Peyer's patch (tissue), 4 donors: ENCODE data around the gene ZNF441. TPM values are rescaled to one million over a fixed set of nuclear protein-coding genes. Genes with fewer than 3 reads are reported as not detected.

ENCODE experiments used
- DNase-seq, 3 donors: peaks; one replicate each; pipeline ENCODE4 v3.0.0-alpha.2; 2017 to 2019
- H3K27ac ChIP-seq, 4 donors: fragments of 200-600 bp; sonication (generic); one replicate each; pipeline ENCODE4 v1.5.1; 2016 to 2019
- H3K27me3 ChIP-seq, 2 donors: fragments of 200-600 bp; sonication (generic); one replicate each; pipeline ENCODE4 v1.5.1; 2019
- H3K36me3 ChIP-seq, 3 donors: fragments of 200-600 bp; sonication (generic); one replicate each; pipeline ENCODE4 v1.5.1; 2016 to 2019
- H3K4me1 ChIP-seq, 4 donors: fragments of 200-600 bp; sonication (generic); one replicate each; pipeline ENCODE4 v1.5.1; 2016 to 2019
- H3K4me3 ChIP-seq, 4 donors: fragments of 200-600 bp; sonication (generic); 1 replicate in 3 of 4; 2 replicates in 1 of 4; pipeline ENCODE4 v1.5.1; 2016 to 2019; ENCODE audit warnings: mild to moderate bottlenecking in 1 of 4
- H3K9me3 ChIP-seq, 4 donors: fragments of 200-600 bp; sonication (generic); one replicate each; pipeline ENCODE4 v1.5.1; 2016 to 2019; ENCODE audit warnings: mild to moderate bottlenecking in 1 of 4
- POLR2A ChIP-seq, 2 donors: fragments of 450-650 bp; IDR thresholded peaks; one replicate each; pipeline ENCODE4 v1.5.1; 2017; ENCODE audit warnings: antibody characterized with exemption in 2 of 2, mild to moderate bottlenecking in 2 of 2, moderate library complexity in 2 of 2
- total RNA-seq, 4 donors: library from RNA; depleted of rRNA; stranded (reverse); fragments of >200 nt; gene quantifications; one replicate each; pipeline ENCODE4 v1.1.0, GENCODE V29; 2016
- TF ChIP-seq, protein P1 (sequence below), 6 experiments: fragments of 450-650 bp in 4 of 6; fragments of 200-600 bp in 2 of 6; sonication (generic) in 1 of 6; IDR thresholded peaks; one replicate each; pipeline ENCODE4 v1.5.1; 2017 to 2019; ENCODE audit warnings: antibody characterized with exemption in 6 of 6, mild to moderate bottlenecking in 3 of 6, moderate library complexity in 1 of 6

ZNF441 gene
- total RNA-seq, 4 donors from 2014 or later: 6.8 to 37.1 (median 12.5) TPM

DNA sequence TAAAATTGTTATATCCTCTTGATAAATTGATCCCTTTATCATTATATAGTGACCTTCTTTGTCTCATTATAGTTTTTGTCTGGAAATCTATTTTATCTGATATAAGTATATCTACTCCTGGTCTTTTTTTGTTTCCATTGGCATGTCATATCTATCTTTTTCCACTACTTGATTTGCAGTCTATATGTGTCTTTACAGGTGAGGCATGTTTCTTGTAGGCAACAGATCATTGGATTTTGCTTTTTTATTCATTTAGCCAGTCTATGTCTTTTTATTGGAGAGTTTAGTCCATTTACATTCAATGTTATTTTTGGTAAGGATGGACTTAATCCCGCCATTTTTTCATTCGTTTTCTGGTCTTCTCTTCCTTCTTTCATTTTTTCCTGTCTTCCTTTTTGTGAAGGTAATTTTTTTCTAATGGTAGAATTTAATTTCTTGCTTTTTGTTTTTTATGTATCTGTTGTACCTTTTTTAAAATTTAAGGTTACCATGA lies 14.5 kb upstream of the ZNF441 start:
- peaks cover 0 to 3% (median 0%) of the 10 kb centered on the region in 4 donors for H3K9me3 ChIP-seq
- DNase-seq: no peak
- no peaks in the 10 kb centered on the region for H3K27me3 ChIP-seq
- H3K4me3 ChIP-seq: no peak overlapping the region
- H3K4me1 ChIP-seq: no peaks in the 10 kb centered on the region
- no peak for TF ChIP-seq POLR2A (IDR thresholded peaks at IDR 0.05)
- TF ChIP-seq, protein P1, sequence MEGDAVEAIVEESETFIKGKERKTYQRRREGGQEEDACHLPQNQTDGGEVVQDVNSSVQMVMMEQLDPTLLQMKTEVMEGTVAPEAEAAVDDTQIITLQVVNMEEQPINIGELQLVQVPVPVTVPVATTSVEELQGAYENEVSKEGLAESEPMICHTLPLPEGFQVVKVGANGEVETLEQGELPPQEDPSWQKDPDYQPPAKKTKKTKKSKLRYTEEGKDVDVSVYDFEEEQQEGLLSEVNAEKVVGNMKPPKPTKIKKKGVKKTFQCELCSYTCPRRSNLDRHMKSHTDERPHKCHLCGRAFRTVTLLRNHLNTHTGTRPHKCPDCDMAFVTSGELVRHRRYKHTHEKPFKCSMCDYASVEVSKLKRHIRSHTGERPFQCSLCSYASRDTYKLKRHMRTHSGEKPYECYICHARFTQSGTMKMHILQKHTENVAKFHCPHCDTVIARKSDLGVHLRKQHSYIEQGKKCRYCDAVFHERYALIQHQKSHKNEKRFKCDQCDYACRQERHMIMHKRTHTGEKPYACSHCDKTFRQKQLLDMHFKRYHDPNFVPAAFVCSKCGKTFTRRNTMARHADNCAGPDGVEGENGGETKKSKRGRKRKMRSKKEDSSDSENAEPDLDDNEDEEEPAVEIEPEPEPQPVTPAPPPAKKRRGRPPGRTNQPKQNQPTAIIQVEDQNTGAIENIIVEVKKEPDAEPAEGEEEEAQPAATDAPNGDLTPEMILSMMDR (IDR thresholded peaks at IDR 0.05): no peak
- H3K27ac ChIP-seq: no peak overlapping the region
- no peaks in the 10 kb centered on the region for H3K36me3 ChIP-seq

DNA sequence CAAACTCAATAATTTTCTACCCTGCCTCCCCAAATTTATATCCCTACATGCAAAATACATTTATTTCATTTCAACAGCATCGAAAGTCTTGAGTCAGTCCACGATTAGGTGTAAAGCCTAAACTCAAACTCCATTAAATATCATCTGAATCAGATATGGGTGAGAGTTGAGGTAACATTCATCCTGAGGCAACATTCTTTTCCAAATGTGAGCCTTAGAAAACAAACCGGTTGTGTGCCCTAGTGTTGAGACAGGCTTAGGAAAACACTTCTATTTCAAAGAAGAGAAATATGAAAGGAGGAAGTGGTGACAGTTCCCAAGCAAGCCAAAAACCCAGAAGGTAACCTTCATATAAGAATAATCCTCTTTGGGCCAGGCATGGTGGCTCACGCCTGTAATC lies 12.1 kb upstream of the ZNF441 start:
- TF ChIP-seq, protein P1 (IDR thresholded peaks at IDR 0.05): no peak
- no peak for TF ChIP-seq POLR2A (IDR thresholded peaks at IDR 0.05)
- Histone ChIP-seq H3K4me1 (no peaks in the 10 kb centered on the region), H3K36me3 (no peaks in the 10 kb centered on the region), H3K9me3 (peaks cover 0 to 3% (median 0%) of the 10 kb centered on the region in 4 donors), H3K4me3 (no peak overlapping the region), H3K27me3 (no peaks in the 10 kb centered on the region), H3K27ac (no peak overlapping the region)
- DNase-seq: no peak

DNA sequence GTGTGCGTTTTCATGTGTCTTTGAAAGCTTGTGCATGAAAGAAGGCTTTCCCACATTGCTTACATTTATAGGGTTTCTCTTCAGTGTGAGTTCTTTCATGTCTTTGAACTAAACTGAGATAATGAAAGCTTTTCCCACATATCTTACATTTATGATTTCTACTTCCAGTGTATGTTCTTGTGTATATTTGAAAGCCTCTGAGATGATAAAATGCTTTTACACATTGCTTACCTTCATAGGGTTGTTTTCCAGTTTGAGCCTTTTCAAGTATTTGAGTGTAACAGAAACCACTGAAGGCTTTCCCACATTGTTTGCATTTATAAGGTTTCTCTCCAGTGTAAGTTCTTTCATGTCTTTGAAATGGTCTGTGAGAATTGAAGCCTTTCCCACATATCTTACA lies 9.8 kb upstream of the ZNF441 start:
- peaks cover 0 to 3% (median 0%) of the 10 kb centered on the region in 4 donors for H3K9me3 ChIP-seq
- TF ChIP-seq POLR2A (IDR thresholded peaks at IDR 0.05): no peak
- TF ChIP-seq, protein P1 (IDR thresholded peaks at IDR 0.05): no peak
- H3K27me3 ChIP-seq: no peaks in the 10 kb centered on the region
- no peaks in the 10 kb centered on the region for H3K4me1 ChIP-seq
- no peak for DNase-seq
- H3K36me3 ChIP-seq: no peaks in the 10 kb centered on the region
- no peak overlapping the region for H3K4me3 ChIP-seq
- no peak overlapping the region for H3K27ac ChIP-seq

DNA sequence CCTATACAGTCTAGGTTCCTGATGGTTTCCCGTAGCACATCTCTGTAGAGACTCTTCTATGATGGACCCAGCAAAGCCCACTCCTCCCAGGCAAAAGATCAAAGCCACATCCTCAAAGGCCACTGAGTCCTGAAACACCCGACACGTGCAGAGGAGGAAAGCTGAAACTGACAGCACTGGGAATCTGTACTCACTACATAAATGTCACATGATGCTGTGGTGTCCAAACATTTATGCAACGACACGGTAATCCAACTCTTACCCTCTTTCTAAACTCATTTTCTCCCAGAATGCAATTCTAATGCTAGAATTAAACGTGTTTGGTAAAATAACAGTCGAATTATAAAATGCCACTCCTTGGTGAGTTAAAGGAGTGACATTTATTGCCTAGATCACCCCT lies 7.0 kb upstream of the ZNF441 start:
- Histone ChIP-seq H3K27me3 (no peaks in the 10 kb centered on the region), H3K36me3 (no peaks in the 10 kb centered on the region), H3K4me1 (no peaks in the 10 kb centered on the region), H3K27ac (no peak overlapping the region), H3K9me3 (peaks cover 0 to 3% (median 0%) of the 10 kb centered on the region in 4 donors), H3K4me3 (no peak overlapping the region)
- TF ChIP-seq, protein P1 (IDR thresholded peaks at IDR 0.05): no peak
- no peak for TF ChIP-seq POLR2A (IDR thresholded peaks at IDR 0.05)
- no peak for DNase-seq

DNA sequence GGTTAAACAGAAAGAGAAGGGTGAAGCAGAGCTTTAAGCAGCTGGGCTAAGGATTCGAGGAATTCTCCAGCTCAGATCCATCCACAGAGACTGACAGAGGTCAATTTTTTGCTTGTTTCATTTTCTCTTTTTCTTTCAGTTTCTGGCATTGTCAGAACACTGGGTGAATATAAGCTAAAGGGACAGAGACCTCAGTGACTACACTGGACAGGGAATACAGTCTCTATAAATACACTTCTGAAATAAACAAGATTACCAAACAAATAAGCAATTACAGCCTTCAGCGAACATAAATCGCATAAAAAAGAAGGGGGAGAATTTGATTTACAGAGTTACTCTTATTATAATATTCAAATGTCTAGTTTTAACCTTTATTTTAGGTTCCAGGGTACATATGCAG lies 3.7 kb upstream of the ZNF441 start:
- no peaks in the 10 kb centered on the region for H3K27me3 ChIP-seq
- DNase-seq: no peak
- no peaks in the 10 kb centered on the region for H3K36me3 ChIP-seq
- TF ChIP-seq, protein P1 (IDR thresholded peaks at IDR 0.05): no peak
- TF ChIP-seq POLR2A (IDR thresholded peaks at IDR 0.05): no peak
- peaks cover 0 to 9% (median 4%) of the 10 kb centered on the region in 4 donors for H3K4me1 ChIP-seq
- no peak overlapping the region for H3K27ac ChIP-seq
- no peaks in the 10 kb centered on the region for H3K9me3 ChIP-seq
- no peak overlapping the region for H3K4me3 ChIP-seq

DNA sequence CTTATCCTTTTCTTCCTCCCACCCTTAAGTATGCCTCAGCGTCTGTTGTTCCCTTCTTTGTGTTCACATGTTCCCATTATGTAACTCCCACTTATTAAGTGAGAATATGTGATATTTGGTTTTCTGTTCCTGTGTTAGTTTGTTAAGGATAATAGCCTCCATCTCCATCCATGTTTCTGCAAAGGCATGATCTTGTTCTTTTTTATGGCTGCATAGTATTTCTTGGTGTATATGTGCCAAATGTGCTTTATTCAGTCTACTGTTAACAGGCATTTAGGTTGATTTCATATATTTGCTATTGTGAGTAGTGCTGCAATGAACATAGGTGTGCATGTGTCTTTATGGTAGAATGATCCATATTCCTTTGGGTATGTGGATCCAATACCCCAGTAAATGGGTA lies 3.2 kb upstream of the ZNF441 start:
- no peak overlapping the region for H3K27ac ChIP-seq
- no peak for DNase-seq
- TF ChIP-seq, protein P1 (IDR thresholded peaks at IDR 0.05): no peak
- no peak for TF ChIP-seq POLR2A (IDR thresholded peaks at IDR 0.05)
- H3K36me3 ChIP-seq: no peaks in the 10 kb centered on the region
- no peaks in the 10 kb centered on the region for H3K27me3 ChIP-seq
- H3K9me3 ChIP-seq: no peaks in the 10 kb centered on the region
- H3K4me3 ChIP-seq: no peak overlapping the region
- H3K4me1 ChIP-seq: peaks cover 0 to 14% (median 6%) of the 10 kb centered on the region in 4 donors
